Liver (tissue), 3 donors: ENCODE results near the gene SDR39U1.

Experiments used
- CTCF ChIP-seq: fragments of 150-350 bp; IDR thresholded peaks from 2 replicates; pipeline ENCODE4 v1.5.1; 2017; ENCODE audit warnings: improper control_type of control experiment, low read depth, low read length; ENCODE audit not compliant: missing input control
- HNF4A ChIP-seq, 2 donors: conservative IDR thresholded peaks; 2 replicates each; pipeline ENCODE4 v1.6.1; 2016; ENCODE audit warnings: antibody characterized with exemption in 2 of 2, mild to moderate bottlenecking in 2 of 2
- MAX ChIP-seq: IDR thresholded peaks from 2 replicates; pipeline ENCODE4 v1.6.1; 2016; ENCODE audit warnings: antibody characterized with exemption
- TAF1 ChIP-seq: conservative IDR thresholded peaks from 2 replicates; pipeline ENCODE4 v1.6.1; 2016; ENCODE audit warnings: antibody characterized with exemption, mild to moderate bottlenecking
- donor health status: healthy.
- donor health status: healthy.

GRCh38 chr14:24394275-24394674 lies 48.3 kb downstream of the SDR39U1 start:
- TF ChIP-seq CTCF (no peak), TAF1 (no peak), HNF4A (conservative IDR thresholded peaks at IDR 0.05) (no peak), MAX (no peak)
